Neural crest cell (in vitro differentiated cells): ENCODE measurements around the gene ELAC2. TPM values are rescaled to one million over a fixed set of nuclear protein-coding genes. Genes with fewer than 3 reads are reported as not detected.
A peak's percentile ranks its signal among the peaks of the same experiment; 100 is the strongest.

Source experiments
- DNase-seq: peaks from one replicate; pipeline ENCODE4 v3.0.0; 2021; ENCODE audit warnings: low read depth, mixed read lengths, low spot score
- H3K27ac Mint-ChIP-seq: one replicate; pipeline ENCODE4 v1.8.0; 2021; ENCODE audit warnings: mild to moderate bottlenecking, mixed read lengths; ENCODE audit not compliant: unreplicated experiment
- H3K27me3 Mint-ChIP-seq: 2 replicates; pipeline ENCODE4 v1.8.0; 2021; ENCODE audit warnings: low read depth, mild to moderate bottlenecking, mixed read lengths
- H3K36me3 Mint-ChIP-seq: 2 replicates; pipeline ENCODE4 v1.8.0; 2021; ENCODE audit warnings: low read depth, mild to moderate bottlenecking, mixed read lengths
- H3K4me1 Mint-ChIP-seq: 2 replicates; pipeline ENCODE4 v1.8.0; 2021; ENCODE audit warnings: mixed read lengths
- H3K4me3 Mint-ChIP-seq: one replicate; pipeline ENCODE4 v1.8.0; 2021; ENCODE audit warnings: mild to moderate bottlenecking, mixed read lengths
- H3K9me3 Mint-ChIP-seq: 2 replicates; pipeline ENCODE4 v1.8.0; 2021; ENCODE audit warnings: mixed read lengths
- CTCF ChIP-seq: fragments of 200-600 bp; sonication (generic); conservative IDR thresholded peaks from 2 replicates; pipeline ENCODE4 v1.5.0; 2021; ENCODE audit warnings: antibody characterized with exemption, mild to moderate bottlenecking
- total RNA-seq: library from RNA; stranded (reverse); gene quantifications from 2 replicates; pipeline ENCODE4 v1.2.1, GENCODE V29; 2021

ELAC2 gene
- total RNA-seq, 1 donor from 2014 or later: 66.9 TPM

DNA sequence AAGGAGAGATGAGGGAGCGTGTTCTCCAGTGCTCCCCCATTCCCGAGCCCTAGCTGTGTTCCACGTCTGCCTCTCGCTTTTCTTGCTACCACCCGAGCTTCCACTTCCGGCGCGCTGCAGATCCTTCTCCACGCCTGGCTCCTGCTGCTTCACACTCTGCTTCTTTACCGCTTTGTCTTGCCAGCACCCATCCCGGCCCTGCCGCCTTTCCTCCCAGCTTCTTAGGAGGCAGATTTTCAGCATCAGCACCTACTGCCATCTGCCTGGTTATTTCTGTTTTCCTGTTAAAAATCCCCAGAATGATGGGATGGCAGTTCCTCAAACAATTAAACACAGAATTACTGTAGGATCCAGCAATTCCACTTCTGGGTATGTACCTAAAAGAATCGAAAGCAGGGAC is 64.7 kb downstream of the ELAC2 start:
- peaks cover 34% of the 10 kb centered on the region for H3K36me3 Mint-ChIP-seq
- peaks cover 11% of the 10 kb centered on the region for H3K9me3 Mint-ChIP-seq

DNA sequence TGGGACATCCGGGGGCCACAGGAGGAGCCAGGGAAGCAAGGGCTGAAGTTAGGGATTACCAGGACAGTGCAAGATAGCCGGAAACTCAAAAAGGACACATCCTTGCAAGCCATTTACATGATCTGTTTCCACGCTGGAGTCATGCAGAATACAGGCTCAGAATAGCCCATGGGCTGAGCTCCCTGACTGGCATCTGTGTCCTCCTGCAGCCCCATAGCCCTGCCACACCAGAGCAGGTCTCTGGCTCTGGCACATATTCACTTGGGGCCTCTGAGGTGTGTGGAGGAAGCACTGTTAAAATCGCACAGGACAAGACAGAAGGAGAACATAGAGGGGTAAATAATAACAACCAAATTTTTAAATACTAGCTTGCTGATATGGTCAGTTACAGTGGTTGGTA is 65.8 kb downstream of the ELAC2 start:
- Mint-ChIP-seq H3K4me3 (no peak overlapping the region), H3K36me3 (peaks cover 33% of the 10 kb centered on the region), H3K4me1 (no peaks in the 10 kb centered on the region), H3K9me3 (peaks cover 7% of the 10 kb centered on the region), H3K27ac (peak overlapping the region; percentile 59), H3K27me3 (no peaks in the 10 kb centered on the region)
- no peak for TF ChIP-seq CTCF
- no peak for DNase-seq

More for the DNA sequence above, 64.7 kb downstream of the ELAC2 start:
- no peak for DNase-seq
- Mint-ChIP-seq H3K27me3 (no peaks in the 10 kb centered on the region), H3K4me3 (no peak overlapping the region), H3K4me1 (no peaks in the 10 kb centered on the region), H3K27ac (no peak overlapping the region)
- TF ChIP-seq CTCF: no peak

GRCh38 chr17:12947047-12947446 is 70.8 kb downstream of the ELAC2 start:
- TF ChIP-seq CTCF: no peak
- no peak overlapping the region for H3K4me3 Mint-ChIP-seq
- no peak for DNase-seq
- H3K9me3 Mint-ChIP-seq: no peaks in the 10 kb centered on the region
- H3K27me3 Mint-ChIP-seq: no peaks in the 10 kb centered on the region
- no peaks in the 10 kb centered on the region for H3K4me1 Mint-ChIP-seq
- peaks cover 11% of the 10 kb centered on the region for H3K36me3 Mint-ChIP-seq
- H3K27ac Mint-ChIP-seq: no peak overlapping the region

Other genes with a start within 250 kb of the ELAC2 start
- gene ARHGAP44, start 228.5 kb downstream of the ELAC2 start, total RNA-seq: 5.9 and 6.5 TPM in 2 replicates